Sciatic nerve (tissue), 2 donors: ENCODE measurements around the gene FOS. TPM values are rescaled to one million over a fixed set of nuclear protein-coding genes. Genes with fewer than 3 reads are reported as not detected.
"Not testable (repeated sequence)": the region's sequence is repeated elsewhere in the genome, so short reads cannot be mapped to it uniquely, and the experiment has no call there.

Source experiments
- ATAC-seq: fragments of 200-7000 bp; cut with Tn5 transposase; one replicate; pipeline ENCODE4 v1.9.1; 2020; ENCODE audit warnings: mild to moderate bottlenecking, moderate library complexity
- DNase-seq: peaks from one replicate; pipeline ENCODE4 v3.0.0-alpha.2; 2020; ENCODE audit warnings: low spot score
- intact Hi-C: fragments of 100-400 bp; cut with DNase I; formaldehyde crosslinking; loops from one replicate; pipeline ENCODE4 v1.14.2; 2022
- total RNA-seq: library from RNA; stranded (reverse); fragmentation: NEBNext Ultra II Directional; extraction: Animal tissue kit (Norgen Biotek cat#: 25700); gene quantifications from one replicate; pipeline ENCODE4 v1.2.1, GENCODE V29; 2021
- donor health status: DM: no; HTN: no; CAD: no.
- donor health status: DM: no; HTN: no; CAD: no.

Gene FOS
- total RNA-seq, 1 donor from 2014 or later = 209 TPM

GRCh38 chr14:75289840-75290388 is 11.3 kb downstream of the FOS start:
- intact Hi-C loops = no loop called here
- no peak for DNase-seq
- ATAC-seq = no peak

- no peak for ATAC-seq
- intact Hi-C loops = no loop called here
- DNase-seq = peak; percentile 13
Measured at GRCh38 chr14:75290851-75291250, 12.2 kb downstream of the FOS start.

- DNase-seq = peak; percentile 26
- ATAC-seq = no peak
- intact Hi-C loops = no loop called here
Measured at GRCh38 chr14:75291331-75291730, 12.7 kb downstream of the FOS start.

GRCh38 chr14:75292101-75292563 is 13.5 kb downstream of the FOS start:
- DNase-seq (peak; percentile 50), ATAC-seq (no peak)
- intact Hi-C loops = no loop called here

GRCh38 chr14:75292886-75293285 is 14.3 kb downstream of the FOS start:
- peak; percentile 26 for DNase-seq
- no peak for ATAC-seq
- intact Hi-C loops = no loop called here

GRCh38 chr14:75293920-75294648 is 15.5 kb downstream of the FOS start:
- ATAC-seq (peak; percentile 92), DNase-seq (peak; percentile 97)
- intact Hi-C loops = no loop called here

- peak; percentile 0 for ATAC-seq
- intact Hi-C loops = no loop called here
- DNase-seq = no peak
Measured at GRCh38 chr14:75294649-75295033, 16.0 kb downstream of the FOS start.

GRCh38 chr14:75295061-75295461 is 16.4 kb downstream of the FOS start:
- intact Hi-C loops = no loop called here
- DNase-seq (peak; percentile 82), ATAC-seq (peak; percentile 47)

GRCh38 chr14:75295491-75296345 is 17.1 kb downstream of the FOS start:
- intact Hi-C loops = no loop called here
- DNase-seq (peak; percentile 90), ATAC-seq (peak; percentile 51)

- ATAC-seq = no peak
- intact Hi-C loops = no loop called here
- no peak for DNase-seq
Measured at GRCh38 chr14:75297411-75298040, 18.9 kb downstream of the FOS start.

GRCh38 chr14:75298187-75298965 is 19.7 kb downstream of the FOS start:
- intact Hi-C loops = no loop called here
- DNase-seq = no peak
- peak; percentile 4 for ATAC-seq

- intact Hi-C loops = no loop called here
- no peak for DNase-seq
- no peak for ATAC-seq
Measured at GRCh38 chr14:75299059-75299458, 20.4 kb downstream of the FOS start.

- intact Hi-C loops = no loop called here
- ATAC-seq (no peak), DNase-seq (no peak)
Measured at GRCh38 chr14:75299576-75299975, 20.9 kb downstream of the FOS start.

GRCh38 chr14:75301666-75302325 is 23.2 kb downstream of the FOS start:
- ATAC-seq = peak; percentile 17
- DNase-seq = no peak
- intact Hi-C loops = loop anchor here (5.0 kb wide), 1 partner anchor 169 kb away; no protein-coding TSS in a partner anchor

GRCh38 chr14:75303381-75303789 is 24.8 kb downstream of the FOS start:
- intact Hi-C loops = loop anchor here (5.0 kb wide), 1 partner anchor 171 kb away; no protein-coding TSS in a partner anchor
- DNase-seq = peak; percentile 80
- peak; percentile 65 for ATAC-seq

GRCh38 chr14:75306410-75306809 is 27.8 kb downstream of the FOS start:
- not testable (repeated sequence) for DNase-seq, ATAC-seq
- intact Hi-C loops = loop anchor here (5.0 kb wide), 1 partner anchor 181 kb away; no protein-coding TSS in a partner anchor

- ATAC-seq = no peak
- no peak for DNase-seq
- intact Hi-C loops = loop anchor here (5.0 kb wide), 1 partner anchor 180 kb away; no protein-coding TSS in a partner anchor
Measured at GRCh38 chr14:75306927-75307699, 28.5 kb downstream of the FOS start.
